ENCODE measurements around the gene CEBPZ. TPM values are rescaled to one million over a fixed set of nuclear protein-coding genes. Genes with fewer than 3 reads are reported as not detected.

Gene CEBPZ
- total RNA-seq, 2 donors from 2014 or later, result 17.3 to 38.2 TPM

DNA sequence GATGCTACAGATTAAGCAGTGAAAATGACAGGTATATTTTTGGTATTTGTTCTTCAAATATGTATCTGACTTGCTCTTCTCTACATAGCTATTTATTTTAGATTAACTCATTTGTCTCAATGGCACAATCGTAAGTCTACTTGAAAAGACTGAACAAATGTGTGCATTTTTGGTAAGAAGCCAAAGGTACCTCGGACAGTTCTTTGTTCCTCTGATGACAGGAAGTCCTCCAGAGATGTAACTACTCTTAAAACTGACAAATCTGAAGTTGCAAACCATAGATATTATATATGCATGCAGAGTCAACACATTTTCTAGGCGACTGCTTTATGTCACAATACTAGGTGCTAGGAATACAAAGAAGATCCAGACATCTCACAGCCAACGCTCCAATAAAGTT is 36.7 kb upstream of the CEBPZ start:
- DNase-seq (ENCODE audit: low spot score) (no peak), ATAC-seq (ENCODE audit: insufficient number of reproducible peaks, low FRiP score, low read depth) (no peak)
- H3K4me1 ChIP-seq (ENCODE audit: control insufficient read depth in 1 of 2, low read depth in 2 of 2), result no peaks in the 10 kb centered on the region
- H3K36me3 ChIP-seq, result peaks cover 26% of the 10 kb centered on the region
- H3K27me3 ChIP-seq (replicated peaks; ENCODE audit: insufficient read depth), result no peaks in the 10 kb centered on the region
- H3K27ac ChIP-seq, result no peak overlapping the region
- no peak overlapping the region for H3K4me3 ChIP-seq
- TF ChIP-seq, protein P1, sequence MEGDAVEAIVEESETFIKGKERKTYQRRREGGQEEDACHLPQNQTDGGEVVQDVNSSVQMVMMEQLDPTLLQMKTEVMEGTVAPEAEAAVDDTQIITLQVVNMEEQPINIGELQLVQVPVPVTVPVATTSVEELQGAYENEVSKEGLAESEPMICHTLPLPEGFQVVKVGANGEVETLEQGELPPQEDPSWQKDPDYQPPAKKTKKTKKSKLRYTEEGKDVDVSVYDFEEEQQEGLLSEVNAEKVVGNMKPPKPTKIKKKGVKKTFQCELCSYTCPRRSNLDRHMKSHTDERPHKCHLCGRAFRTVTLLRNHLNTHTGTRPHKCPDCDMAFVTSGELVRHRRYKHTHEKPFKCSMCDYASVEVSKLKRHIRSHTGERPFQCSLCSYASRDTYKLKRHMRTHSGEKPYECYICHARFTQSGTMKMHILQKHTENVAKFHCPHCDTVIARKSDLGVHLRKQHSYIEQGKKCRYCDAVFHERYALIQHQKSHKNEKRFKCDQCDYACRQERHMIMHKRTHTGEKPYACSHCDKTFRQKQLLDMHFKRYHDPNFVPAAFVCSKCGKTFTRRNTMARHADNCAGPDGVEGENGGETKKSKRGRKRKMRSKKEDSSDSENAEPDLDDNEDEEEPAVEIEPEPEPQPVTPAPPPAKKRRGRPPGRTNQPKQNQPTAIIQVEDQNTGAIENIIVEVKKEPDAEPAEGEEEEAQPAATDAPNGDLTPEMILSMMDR (IDR thresholded peaks at IDR 0.05), result no peak
- H3K9me3 ChIP-seq, result no peaks in the 10 kb centered on the region

DNA sequence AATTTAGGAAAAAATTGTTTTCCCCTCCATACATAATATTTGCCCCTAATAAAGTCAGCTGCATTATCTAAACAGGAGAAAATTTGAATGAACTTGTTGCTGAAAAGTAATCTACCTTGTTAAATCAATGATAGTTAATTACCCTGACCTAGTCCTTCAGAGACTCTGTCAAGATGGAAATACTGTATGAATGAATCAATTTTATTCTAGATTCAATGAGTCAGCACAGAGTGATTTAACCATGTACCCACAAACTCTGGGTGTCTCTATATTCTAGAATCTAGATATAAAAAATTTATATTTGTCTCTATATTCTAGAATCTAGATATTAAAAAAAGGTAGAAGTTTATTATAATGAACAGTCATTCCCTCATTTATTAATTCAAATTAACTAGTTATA is 36.3 kb upstream of the CEBPZ start:
- Histone ChIP-seq H3K36me3 (peaks cover 25% of the 10 kb centered on the region), H3K27ac (no peak overlapping the region), H3K4me1 (ENCODE audit: control insufficient read depth in 1 of 2, low read depth in 2 of 2) (no peaks in the 10 kb centered on the region), H3K4me3 (no peak overlapping the region), H3K9me3 (no peaks in the 10 kb centered on the region), H3K27me3 (replicated peaks; ENCODE audit: insufficient read depth) (no peaks in the 10 kb centered on the region)
- DNase-seq (ENCODE audit: low spot score) (no peak), ATAC-seq (ENCODE audit: insufficient number of reproducible peaks, low FRiP score, low read depth) (no peak)
- TF ChIP-seq, protein P1 (IDR thresholded peaks at IDR 0.05), result no peak

DNA sequence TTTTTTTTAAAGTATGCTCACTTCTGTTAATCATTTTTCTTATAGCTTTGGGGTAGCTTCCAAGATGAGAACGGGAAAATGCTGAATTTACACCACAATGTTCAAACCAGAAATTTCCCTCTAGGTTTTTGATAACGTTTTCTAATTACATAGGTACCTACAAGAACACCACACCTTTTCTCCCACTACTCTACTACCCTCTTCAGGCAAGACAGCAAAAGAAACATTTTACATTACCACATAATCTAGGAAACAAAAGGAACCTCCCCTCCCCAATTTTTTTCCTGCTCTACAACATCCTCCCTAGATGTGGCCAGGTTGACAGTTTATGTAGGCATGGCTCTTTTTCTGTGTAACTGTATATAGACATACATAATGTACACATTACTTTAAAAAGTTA is 32.4 kb upstream of the CEBPZ start:
- ATAC-seq (ENCODE audit: insufficient number of reproducible peaks, low FRiP score, low read depth) (no peak), DNase-seq (ENCODE audit: low spot score) (no peak)
- Histone ChIP-seq H3K4me1 (ENCODE audit: control insufficient read depth in 1 of 2, low read depth in 2 of 2) (no peaks in the 10 kb centered on the region), H3K27ac (no peak overlapping the region), H3K27me3 (replicated peaks; ENCODE audit: insufficient read depth) (no peaks in the 10 kb centered on the region), H3K4me3 (no peak overlapping the region), H3K36me3 (peaks cover 19% of the 10 kb centered on the region), H3K9me3 (no peaks in the 10 kb centered on the region)
- TF ChIP-seq, protein P1 (IDR thresholded peaks at IDR 0.05), result no peak

DNA sequence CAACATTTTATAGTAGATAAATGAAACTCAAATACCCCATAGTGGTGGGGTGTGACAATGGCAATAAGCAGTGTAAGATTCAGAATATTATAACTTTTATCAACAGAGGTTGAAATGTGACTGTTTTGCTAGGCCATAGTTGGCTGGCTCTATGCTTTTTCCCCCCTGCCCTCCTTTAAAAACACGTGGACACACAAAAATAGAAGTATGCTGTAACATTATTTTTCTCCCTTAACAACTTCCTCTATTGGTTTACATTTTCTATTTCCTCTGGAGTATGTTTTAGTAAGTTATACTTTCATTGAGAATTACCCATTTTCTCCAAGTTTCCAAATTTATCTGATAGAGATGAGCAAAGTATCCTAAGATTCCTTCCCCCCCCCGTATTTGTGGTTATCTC is 31.1 kb upstream of the CEBPZ start:
- Histone ChIP-seq H3K4me1 (ENCODE audit: control insufficient read depth in 1 of 2, low read depth in 2 of 2) (no peaks in the 10 kb centered on the region), H3K9me3 (no peaks in the 10 kb centered on the region), H3K27me3 (replicated peaks; ENCODE audit: insufficient read depth) (no peaks in the 10 kb centered on the region), H3K36me3 (peaks cover 16% of the 10 kb centered on the region), H3K4me3 (no peak overlapping the region), H3K27ac (no peak overlapping the region)
- TF ChIP-seq, protein P1 (IDR thresholded peaks at IDR 0.05), result no peak
- DNase-seq (ENCODE audit: low spot score) (no peak), ATAC-seq (ENCODE audit: insufficient number of reproducible peaks, low FRiP score, low read depth) (no peak)

DNA sequence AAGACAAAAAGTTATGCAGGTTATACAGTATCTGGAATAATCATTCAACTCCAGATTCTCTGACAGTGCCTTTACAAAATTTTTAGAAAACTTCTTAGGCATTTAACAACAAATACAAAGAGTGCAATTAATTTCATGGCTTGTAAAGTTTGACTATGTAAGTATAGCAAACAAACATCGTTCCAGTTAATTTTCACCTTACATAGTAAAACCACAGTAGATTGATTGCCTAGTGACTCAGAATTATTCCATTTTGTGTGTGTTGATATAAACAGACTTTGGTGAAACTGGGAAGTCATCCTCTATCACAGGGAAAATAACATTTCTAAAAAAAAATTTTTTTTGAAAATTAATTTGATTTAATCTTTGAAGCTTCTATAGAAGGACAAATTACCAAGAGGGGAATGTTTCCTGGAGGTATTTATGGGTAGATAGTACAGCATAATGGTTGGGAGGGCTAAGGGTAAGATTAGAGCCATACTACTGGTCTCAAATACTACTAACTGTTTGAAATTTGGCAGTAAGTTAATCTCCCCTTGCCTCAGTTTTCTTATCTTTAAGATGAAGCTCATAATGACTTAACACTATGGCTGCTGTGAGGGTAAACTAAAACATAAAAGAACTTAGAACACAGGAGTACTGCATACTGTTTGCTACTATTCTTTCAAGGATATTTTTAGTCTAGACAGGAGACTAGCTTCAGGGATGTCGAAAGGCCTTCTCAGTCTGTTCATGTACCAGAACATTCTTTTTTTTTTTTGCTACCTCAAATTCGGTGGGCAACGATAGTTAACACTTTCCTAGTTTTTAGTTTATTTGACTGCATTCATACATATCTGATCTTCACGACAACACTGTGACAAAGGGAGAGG is 19.7 kb upstream of the CEBPZ start:
- DNase-seq (ENCODE audit: low spot score), result no peak
- Histone ChIP-seq H3K4me3 (no peak overlapping the region), H3K36me3 (peaks cover 19% of the 10 kb centered on the region), H3K9me3 (no peaks in the 10 kb centered on the region), H3K4me1 (ENCODE audit: control insufficient read depth in 1 of 2, low read depth in 2 of 2) (peaks cover 3 to 15% of the 10 kb centered on the region in 2 donors), H3K27ac (peak overlapping the region in 1 of 2 donors; percentile 28), H3K27me3 (replicated peaks; ENCODE audit: insufficient read depth) (no peaks in the 10 kb centered on the region)
- TF ChIP-seq, protein P1 (IDR thresholded peaks at IDR 0.05), result no peak
- no peak for ATAC-seq (ENCODE audit: insufficient number of reproducible peaks, low FRiP score, low read depth)
